IPS-11a (cell line): ENCODE data around the gene PRSS56.

ENCODE experiments used
- H3K4me3 ChIP-seq: one replicate; pipeline ENCODE4 v1.5.1; 2013; ENCODE audit warnings: low read depth, low read length, control low read depth

The PRSS56 gene

DNA sequence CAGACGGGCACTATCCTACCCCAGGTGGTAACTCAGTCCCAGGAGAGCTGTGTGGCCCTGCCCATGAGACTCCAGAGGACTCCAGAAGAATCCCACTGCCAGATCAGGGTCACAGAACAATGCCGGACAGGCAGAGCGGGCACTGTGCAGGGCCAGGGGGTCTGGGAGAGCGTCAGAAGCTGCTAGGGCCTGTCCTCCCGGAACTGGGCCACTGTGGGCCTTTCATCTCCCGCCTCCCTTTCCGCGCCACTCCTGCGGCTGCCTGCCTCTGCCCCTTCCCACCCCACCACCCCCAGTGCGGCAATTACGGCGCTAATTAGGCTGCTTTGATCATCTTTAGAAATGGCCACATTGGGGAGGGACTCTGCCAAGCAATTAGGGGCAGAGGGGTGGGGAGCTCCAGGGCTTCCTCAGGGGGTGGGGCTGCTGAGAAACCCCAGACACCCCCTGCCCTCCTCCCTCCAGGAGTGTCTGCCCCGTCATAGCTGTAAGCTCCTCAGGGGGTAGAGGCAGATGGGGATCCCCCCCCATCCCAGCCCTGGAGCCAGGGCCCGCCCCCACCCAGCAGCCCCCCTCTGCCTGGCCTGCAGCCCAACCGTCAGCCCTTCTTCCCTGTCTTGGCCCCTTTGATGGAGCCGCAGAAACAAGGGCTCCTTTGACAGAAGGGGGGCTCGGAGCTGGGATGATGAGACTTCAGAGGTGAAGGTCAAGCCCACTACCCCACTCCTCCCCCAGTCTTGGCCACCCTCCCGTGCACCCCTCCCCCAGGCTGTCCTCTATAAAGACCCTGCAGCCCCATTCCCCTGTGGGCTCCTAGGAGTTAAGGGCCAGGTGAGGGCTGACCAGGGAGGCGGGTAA, at the start of gene PRSS56:
TSS of gene PRSS56 (plus strand) at position 808 of the 858 bp plus-strand sequence. CDS start 211 bp downstream, outside the sequence.
- no peak within 1 kb of the TSS for H3K4me3 ChIP-seq

DNA sequence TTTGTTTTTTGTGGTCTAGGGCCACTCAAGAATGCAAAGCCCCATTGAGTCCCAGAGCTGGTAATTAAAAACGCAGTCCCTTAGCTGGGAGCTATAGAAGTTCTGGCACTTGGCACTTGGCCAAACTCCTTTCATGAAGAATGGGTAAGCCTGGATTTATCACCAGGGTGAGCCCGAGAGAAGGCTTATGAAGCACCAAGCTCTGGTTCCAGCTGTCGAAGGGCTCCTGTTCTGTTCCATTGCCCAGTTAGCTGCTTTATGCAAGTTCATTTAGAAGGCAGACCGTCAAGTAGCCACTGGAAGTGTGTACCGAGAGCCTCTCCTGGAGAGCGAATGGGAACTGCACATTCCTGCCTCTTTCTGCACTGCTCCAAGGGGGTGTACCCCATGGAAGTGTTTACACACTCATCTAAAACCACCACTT, 46.7 kb upstream of the PRSS56 start:
- H3K4me3 ChIP-seq: no peak overlapping the region

DNA sequence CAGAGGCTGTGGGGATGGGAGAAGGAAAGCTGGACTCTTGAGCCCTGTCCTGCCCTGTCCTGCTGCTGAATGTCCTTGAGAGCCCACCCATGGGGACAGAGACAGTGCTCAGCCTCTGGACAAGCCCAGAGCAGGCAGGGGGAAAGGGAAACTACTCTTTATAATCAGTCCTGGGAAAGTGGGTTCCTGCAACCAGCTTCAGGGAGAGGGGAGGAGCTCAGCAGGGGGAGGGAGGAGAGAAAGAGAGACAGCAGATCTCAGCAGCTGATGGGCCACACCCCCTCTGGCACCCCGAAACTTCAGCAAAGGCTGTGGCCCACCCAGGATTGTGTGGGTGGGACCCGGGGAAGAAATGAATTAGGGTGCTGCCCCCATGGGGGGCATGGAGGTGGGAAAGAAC, 44.1 kb upstream of the PRSS56 start:
- H3K4me3 ChIP-seq: no peak overlapping the region

DNA sequence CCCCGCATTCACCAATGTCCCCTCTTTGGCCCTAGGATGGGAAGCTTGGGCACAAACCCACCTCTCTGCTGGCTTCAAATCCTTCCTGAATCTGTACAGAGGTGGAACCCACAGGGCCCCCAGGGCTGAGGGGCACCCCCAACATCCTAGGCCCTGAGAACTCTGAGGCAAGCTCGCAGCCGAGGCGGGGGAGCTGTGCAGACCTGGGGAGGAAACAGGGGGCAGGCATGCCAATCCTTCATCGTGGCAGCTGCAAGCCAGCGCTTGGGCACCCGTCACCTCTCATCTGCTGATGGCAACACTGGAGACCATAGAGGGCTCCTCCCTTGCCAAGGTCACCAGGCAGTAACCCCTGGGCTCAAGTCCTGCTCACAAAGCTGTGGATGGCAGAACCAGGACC, 43.4 kb upstream of the PRSS56 start:
- no peak overlapping the region for H3K4me3 ChIP-seq

DNA sequence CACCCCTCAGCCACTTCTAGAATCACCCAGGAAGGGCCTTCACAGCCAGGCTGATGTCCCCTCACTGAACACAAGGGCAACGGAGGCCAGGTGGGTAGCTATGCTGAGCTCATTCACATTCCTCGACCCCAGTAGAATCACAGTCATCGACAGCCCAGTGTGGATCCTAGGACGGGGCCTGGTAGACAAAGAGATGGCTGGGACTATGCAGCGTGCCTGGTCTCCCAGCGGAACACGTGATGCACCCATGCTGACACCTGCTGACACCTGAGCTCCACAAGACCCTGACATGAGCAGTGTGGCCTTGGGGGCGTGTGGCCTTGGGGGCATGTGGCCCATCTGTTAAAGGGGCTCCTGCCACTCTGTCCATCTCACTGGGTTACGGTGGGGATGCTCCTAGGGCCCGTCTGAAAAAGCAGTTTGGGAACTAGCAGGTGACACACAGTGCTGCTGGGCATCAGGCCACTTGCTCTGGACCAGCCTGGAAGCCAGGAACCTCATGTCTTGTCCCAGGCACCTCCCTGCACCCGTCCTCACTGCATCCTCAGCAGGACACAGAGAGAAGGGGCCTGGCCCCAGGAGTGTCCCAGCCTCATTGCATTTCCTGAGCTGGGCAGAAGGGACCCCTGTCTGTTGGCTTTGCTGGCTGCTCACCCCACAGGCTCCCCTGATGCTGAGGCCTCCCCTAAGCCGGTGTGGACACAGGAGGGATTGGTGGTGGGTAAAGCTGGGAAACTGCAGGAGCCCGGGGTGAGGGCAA, 42.3 kb upstream of the PRSS56 start:
- H3K4me3 ChIP-seq: no peak overlapping the region

DNA sequence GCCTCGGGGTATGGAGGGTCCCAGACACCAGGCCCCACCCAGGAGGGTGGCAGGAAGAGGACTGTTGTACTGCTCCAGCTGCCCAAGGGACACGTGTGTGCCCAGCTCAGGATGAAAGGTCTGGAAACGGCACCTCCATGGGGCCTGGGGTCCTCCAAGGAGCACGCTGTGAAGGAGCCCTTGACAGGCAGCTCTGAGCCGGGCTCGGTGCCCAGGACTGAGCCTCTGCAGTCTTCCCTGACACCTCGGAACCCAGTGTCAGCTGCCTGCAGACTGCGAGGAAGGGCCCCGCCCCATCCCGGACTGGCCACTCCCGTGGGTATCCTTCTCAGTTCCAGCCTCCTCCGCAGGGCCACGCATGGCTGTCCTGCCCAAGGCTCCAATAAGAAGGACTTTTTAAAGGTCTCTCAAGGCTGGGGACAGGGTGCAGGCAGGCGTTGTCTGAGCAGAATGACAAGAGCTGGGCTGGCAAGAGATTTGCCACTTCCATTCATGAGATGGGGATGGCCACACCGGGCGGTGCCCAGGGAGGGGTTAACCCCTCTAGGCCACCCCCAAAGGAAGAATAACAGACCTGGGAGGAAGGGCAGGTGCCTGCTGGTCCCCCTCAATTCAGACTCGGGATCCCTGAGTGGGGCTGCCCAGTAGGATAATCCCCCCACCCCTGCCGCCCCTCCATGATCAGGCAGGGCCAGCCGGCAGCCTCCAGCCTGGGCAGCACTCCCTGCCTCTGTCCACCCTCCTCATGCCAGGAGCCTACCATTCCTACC, 41.4 kb upstream of the PRSS56 start:
- H3K4me3 ChIP-seq: no peak overlapping the region

DNA sequence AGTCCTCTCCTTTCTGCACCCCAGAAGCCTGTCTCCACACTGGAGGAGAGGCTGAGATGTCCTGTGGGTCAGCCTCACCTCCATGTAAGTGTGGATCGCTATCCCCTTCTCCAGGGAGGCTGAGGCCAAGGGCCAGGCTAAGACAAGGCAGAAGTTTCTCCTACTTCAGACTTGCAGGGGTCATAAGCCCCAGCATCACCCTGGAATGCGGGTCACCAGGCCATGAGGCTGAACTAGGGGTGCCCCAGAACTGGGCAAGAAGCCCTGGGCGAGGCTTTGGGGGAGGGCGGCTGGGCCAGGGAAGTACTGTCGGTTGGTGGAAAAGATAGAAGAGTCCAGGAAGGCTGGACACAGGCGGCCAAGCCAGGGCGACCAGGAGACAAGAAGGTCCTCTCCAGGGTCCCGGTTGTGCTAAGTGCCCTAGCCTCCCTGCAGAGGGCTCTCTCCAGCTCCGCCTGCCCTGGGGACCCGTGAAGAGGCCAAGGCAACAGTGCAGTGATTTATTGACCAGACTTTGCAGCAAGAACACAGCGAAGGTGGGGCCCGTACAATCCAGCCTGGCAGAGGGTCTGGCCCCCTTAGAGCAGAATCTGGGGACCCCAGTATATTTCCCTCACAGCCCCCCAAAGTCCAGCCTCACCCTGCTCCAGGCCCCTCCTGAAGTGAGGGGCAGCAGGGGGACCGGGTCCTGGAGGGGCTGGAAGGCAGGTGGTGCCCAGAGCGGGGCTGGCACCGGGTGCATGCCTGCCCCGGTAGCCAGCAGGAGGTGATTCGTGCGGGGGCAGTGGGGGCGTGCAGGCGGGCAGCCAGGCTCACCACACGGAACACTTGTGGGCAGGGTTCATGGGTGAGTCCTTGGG, 40.6 kb upstream of the PRSS56 start:
- no peak overlapping the region for H3K4me3 ChIP-seq

DNA sequence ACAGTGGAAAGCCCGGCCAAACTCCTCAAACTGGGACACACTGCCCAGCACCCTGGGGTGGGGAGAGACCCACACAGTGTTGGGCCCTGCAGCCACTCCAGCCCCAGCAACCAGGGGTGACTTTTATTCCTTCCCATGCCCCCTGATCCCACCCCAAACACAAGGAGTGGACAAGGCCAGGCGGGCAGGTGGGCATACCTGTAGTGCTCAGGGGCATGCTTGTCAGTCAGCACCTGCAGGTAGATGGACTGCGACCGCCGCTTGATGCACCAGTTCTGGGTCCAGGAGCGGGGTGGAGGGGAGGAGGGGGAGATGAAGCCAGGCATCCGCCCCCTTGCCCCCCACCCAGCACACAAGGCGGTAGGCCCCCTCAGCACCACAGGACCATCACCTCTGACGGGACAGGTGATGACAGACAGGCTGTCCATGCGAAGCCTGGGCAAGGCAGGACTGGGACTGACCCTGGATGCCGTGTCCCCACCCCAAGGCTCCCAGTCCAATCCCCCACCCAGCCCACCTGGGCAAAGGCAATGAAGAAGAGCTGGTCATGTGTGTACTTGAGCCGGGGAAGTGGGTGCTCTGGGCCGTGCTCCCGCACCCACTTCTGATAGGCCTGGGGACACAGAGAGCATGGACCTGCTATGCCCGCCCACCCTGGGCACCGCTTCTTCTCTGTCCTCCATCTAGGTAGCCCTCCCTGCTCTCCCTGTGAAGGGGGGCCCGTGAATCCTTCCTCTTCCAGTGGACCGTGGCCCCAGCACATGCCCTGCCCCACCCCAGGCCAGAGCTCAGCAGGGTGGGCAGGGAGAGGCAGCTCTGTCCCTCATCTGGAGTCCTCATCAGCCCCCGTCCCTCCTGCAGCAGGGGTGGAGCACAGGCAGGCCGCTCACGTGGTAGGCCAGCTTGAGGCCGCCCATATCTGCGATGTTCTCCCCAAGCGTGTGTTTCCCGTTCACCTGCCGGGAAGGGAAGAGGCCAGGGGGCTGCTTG, 39.7 kb upstream of the PRSS56 start:
- no peak overlapping the region for H3K4me3 ChIP-seq

DNA sequence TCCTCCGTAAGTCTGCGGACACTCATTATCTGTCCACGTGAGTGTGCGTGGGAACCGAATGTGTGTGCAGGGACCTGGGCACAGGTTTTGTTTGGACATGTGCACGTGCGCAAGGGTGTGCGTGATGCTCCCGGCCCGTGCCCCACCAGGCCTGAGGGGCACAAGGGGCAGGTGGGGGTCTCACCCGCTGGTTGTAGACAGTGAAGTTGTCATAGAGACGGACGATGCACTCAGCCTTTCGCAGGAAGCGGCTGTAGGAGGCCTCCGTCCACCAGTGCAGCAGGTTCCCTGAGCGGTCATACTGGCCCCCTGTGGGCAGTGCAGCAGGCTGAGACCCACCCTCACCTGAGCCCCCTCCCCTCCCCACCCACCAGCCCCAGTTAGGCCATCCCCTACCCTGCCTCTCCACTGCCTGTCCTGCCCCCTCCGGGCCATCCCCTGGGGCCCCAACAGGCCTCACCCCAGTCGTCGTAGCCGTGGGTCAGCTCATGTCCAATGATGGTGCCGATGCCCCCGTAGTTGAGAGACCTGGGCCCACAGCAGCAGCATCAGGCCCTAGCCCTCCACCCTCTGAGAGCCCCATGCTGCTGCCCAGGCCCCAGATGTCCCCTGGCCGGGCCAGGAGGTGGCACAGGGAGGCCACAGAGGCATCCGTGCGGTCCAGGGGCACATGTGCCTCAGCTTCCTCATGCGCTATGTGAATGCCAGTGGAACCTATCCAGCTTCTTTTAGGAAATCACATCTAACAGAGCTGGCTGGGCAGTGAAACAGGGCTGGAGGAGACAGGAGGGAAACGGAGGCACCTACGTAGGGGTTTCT, 38.7 kb upstream of the PRSS56 start:
- H3K4me3 ChIP-seq: no peak overlapping the region

DNA sequence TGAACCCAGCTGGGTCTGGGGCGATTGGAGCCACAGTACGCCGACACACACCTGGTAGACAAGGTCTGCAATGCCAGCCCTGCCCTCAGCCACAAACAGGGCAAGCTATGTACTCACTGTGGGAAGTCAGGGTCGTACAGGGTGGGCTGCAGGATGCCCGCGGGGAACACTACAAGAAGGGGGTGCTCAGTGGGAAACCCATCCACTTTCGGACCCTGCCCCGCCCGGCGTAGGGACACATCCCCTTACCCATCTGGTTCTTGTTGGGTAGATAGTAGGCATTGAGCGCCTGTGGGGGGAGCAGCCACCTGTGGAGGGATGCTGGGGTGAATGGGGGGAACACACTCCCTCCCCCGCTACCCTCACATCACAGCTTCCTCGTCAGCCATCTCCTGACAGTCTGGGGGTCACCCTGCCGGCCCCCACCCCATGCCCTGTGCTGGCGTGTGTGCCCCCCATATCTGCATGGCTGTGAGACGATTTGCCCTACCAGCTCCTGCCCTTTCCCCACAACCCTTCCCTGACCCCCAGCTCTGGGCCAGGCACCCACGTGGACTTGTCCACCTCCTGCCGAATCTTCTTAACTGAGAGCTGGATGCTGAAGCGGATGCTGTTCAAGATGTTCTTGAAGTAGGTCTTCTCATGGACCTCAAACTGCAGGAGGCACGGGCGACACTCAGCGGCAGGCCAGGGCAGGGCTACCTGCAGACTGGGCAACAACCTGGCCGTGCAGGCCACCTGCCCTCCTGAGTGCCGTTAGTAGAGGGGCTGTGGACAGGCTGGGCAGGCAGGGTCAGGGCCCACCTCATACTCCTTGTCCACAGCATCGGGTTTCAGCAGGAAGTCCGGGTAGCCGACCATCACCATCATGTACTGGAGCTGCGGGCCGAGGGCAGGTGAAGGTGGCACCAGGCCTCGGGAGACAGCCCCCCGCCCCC, 37.6 kb upstream of the PRSS56 start:
- no peak overlapping the region for H3K4me3 ChIP-seq

DNA sequence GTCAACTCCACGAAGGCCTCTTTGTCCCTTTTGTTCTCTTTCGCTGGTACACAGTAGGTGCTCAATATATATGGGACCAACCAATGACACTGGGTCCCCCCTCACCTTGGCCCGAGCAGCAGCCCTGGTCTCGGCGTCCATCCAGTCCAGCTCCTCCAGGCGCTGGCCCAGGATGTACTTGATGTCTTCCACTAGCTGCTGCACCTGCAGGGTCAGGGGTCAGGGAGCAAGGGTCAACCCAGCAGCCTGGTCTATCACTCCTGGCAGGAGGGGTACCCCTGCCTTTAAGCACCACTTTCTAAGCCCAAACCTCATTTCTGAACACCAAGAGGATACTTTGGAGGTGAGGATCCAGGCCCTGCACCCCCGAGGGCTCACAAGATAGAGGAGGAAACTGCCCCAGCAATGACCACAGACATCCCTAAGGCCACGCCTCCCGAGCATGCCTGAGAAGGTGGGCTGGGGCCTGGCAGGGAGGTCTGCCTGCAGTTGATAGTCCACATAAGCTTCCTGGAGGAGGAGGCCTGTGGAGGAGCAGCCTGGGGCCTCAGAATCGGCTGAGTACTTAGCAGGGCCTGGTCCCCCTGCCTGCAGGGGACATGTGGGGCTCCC, 36.8 kb upstream of the PRSS56 start:
- no peak overlapping the region for H3K4me3 ChIP-seq

DNA sequence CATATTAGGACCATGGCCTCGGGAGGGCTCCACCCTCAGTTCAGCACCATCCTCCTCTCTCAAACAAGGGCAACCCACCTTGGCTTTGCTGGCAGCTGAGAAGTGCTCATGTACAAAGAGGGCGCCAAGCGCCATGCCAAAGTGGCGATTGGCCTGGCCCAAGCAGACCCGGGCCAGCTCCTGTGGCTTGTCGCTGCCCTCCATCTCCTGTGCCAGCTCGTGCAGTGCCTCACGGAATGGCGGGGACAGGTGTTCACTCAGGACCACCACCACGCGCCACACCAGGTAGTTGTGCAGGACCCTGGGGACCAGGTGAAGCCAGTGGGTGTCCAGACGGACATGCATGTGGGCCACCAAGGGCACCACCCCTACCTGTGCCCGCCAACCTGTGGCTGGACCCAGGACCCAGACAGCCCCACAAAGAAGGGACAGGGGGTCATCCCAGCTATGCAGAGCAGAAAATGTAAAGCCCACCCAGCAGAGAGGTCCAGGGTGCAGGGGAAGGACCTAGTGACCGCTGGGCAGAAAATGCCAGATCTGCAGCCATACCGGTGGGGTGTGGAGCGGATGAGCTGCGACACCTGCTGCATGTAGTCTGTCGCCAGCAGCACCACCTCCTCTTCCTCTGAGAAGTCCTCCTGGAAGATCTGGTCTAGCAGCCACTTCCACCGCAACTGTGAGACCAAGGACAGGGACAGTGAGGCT, 36.1 kb upstream of the PRSS56 start:
- H3K4me3 ChIP-seq: no peak overlapping the region

DNA sequence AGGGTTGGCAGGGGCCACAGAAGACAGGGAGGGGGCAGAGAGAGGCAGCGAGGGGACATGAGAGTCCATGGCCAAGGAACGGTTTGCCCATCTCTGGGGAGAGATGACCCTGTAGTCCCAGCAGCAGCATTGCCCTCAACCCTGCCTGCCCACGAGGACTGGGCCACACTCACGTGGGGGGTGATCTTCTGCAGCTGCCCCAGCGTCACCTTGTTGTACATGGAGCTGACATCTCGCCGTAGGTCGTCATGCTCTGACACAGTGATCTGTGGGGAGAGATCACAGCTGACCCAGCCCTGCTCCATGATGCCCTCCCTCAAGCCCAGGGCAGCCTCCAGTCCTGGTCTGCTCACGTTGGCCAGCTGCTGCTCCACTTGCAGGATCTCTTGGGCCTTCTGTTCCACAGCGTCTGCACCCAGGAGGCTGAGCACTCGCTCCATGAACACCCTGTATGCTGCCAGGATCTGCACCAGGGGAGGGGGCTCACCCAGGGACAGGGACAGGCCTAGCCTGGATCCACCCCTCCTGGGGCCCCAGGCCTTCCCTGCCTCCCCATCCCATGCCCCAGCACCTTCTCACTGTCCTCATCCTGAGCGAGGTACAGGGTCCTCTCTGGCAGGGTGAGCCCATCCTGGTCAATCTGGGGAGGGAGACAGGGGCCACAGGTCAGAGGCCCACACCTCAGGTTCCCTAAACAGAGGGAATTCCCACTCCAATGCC, 35.4 kb upstream of the PRSS56 start:
- H3K4me3 ChIP-seq: no peak overlapping the region

DNA sequence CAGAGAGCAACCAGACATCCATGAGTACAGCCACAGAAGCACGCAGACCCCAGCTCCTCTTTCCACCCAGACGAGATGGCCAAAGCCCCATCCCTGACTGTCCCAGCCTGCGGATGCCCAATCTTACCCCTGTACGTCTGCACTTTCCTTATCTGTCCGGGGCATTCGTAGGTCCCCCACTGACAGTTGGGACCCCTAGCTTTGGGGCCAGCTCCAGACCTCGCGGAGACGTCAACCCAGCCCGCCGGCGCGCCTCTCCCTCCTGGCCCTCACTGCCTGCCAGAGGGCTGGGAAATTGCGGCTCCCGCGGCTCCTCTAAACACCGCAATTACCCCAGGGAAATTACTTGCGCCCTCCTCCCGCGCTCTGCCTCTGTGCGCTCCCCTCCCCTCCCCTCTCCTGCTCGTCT, 34.8 kb upstream of the PRSS56 start:
- no peak overlapping the region for H3K4me3 ChIP-seq

DNA sequence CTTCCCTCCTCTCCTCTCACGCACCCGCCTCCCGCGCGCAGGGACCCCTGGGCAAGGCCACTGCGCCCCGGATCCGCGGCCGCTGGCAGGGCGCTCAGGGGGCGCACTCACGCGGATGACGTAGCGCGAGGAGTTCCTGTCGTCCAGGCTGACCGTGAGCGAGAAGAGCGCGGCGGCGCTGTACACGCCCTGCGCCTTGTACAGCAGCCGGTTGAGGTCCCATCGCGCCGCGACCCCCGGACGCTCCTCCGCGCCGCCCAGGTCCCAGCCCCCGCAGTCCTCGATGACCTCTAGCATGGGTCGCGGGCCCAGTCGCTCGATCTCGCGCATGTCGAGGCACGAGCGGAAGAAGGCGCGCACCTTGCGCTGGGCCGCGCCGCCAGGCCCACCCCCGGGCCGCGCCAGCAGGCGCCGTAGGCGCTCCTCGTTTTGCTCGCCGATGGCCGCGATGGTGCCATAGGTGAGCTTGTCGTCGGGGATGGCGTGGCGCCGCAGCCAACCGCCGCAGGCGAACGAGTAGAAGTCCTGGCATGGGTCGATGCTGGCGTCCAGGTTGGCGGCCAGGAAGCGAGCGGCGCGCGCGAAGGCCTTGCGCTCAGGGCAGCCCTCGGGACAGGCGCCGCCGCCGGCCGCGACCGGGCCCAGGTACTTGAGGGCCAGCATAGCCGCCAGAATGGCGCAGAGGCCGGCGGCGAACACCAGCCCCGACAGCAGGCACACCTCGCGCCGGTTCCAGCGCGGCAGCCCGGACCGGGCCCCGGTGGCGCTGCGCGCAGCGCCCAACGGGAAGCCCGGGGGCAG, 34.2 kb upstream of the PRSS56 start:
- H3K4me3 ChIP-seq: peak overlapping the region; percentile 20
